DOHH2 (cell line): ENCODE results near the gene ETS1.

Experiments
- CTCF ChIP-seq: fragments of 200-600 bp; sonication (generic); IDR thresholded peaks from one replicate; pipeline ENCODE4 v1.5.1; 2014; ENCODE audit warnings: antibody characterized with exemption, mild to moderate bottlenecking, low read depth, low read length; ENCODE audit not compliant: poor library complexity, severe bottlenecking
- EZH2phosphoT487 ChIP-seq: fragments of 200-600 bp; sonication (generic); IDR thresholded peaks from 2 replicates; pipeline ENCODE4 v1.6.1; 2017; ENCODE audit warnings: borderline replicate concordance, mild to moderate bottlenecking, antibody characterized with exemption, low read length, moderate library complexity, mixed read lengths

DNA sequence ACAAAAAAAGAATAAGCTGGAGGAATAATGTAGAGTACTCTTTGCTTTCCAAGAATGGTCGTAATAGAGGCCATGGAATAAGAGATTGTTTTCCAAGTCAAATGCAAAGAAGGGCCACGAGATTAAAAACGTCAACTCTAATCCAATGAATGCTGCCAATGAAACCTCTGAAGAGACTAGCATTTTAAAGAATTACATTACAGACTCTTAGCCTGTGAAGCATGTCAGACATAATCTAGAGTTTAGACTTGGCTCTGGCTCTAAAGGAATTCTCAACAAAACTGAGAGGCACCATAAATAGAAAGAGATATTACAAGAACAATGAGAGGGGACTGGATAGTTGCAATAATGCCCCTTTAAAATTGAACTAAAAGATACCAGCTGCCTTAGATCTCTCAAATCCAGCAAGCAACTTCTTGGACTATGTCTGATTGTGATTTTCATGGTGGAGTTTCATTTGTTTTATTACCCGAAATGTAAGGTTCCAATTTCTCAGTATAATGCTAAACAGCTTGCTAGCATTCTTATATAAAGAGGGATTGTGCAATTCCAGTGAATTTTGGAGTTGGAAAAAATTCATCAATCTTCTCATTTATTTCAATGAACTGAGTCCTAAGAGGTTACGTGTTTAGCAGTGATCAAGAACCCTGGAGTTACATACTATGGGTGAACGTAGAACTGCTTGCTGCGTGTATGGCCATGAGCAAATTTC, 5.6 kb downstream of the ETS1 start:
- no peak for TF ChIP-seq EZH2phosphoT487
- no peak for TF ChIP-seq CTCF
